Measurements from ENCODE around the gene GLYR1.

DNA sequence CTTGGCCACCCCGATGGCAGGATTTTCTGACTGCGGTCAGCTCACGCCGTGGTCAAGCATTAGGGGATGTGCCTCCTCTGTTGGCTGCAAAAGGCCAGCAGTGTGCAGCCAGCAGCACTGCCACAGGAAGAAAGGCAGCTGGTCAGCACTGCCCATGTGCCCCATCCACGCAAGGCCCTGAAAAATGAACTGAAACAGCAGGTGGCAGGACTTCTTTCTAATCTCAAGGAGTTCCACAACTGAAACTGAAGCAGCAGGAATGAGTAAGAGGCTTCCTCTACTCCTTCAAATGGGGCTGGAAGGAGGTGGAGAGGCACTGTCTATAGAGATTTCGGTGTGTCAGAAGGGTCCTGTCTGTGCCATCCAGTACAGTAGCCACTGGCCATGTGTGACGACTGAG, 83.3 kb downstream of the GLYR1 start:
- no peak for TF ChIP-seq POLR2A (IDR thresholded peaks at IDR 0.05)
- TF ChIP-seq, protein P1, sequence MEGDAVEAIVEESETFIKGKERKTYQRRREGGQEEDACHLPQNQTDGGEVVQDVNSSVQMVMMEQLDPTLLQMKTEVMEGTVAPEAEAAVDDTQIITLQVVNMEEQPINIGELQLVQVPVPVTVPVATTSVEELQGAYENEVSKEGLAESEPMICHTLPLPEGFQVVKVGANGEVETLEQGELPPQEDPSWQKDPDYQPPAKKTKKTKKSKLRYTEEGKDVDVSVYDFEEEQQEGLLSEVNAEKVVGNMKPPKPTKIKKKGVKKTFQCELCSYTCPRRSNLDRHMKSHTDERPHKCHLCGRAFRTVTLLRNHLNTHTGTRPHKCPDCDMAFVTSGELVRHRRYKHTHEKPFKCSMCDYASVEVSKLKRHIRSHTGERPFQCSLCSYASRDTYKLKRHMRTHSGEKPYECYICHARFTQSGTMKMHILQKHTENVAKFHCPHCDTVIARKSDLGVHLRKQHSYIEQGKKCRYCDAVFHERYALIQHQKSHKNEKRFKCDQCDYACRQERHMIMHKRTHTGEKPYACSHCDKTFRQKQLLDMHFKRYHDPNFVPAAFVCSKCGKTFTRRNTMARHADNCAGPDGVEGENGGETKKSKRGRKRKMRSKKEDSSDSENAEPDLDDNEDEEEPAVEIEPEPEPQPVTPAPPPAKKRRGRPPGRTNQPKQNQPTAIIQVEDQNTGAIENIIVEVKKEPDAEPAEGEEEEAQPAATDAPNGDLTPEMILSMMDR (IDR thresholded peaks at IDR 0.05), result no peak

Measured in Peyer's patch (tissue), 4 donors.